Measurements from ENCODE around the gene SPATS2.
A peak's percentile ranks its signal among the peaks of the same experiment; 100 is the strongest.

DNA sequence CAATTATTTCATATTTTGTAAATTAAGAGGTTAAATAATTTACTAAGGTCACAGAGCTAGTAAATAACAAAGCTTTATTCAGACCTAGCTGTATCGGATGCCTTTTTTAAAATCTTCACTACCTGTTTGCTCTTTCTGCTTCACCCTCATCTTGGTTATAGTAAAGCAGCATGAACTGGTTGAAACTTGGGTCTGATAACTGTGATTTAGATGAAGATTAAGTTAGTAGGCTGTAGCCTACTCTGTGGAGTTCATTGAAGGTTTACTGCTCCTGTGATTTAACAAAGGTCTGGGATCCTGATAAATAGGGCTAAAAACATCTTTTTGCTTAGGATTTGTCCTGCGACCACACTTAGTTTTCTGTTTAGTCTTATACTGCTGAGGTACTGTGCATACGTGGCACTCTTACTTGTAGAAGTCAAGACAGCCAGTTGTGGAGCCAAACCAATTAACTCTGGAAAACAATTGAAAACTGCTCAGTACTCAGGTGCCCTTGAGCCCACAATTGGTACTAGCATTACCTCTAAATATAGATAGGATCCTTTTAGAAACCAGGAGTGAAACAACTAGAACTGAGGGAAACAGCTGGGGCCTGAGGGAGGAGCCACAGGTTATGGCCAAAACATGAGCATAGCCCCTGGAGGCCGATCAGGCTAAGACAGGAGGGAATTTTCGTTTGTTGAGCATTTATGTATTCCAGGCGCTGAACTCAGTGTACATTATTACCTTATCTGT lies 2.3 kb downstream of the SPATS2 start:
- TF ChIP-seq, protein P1, sequence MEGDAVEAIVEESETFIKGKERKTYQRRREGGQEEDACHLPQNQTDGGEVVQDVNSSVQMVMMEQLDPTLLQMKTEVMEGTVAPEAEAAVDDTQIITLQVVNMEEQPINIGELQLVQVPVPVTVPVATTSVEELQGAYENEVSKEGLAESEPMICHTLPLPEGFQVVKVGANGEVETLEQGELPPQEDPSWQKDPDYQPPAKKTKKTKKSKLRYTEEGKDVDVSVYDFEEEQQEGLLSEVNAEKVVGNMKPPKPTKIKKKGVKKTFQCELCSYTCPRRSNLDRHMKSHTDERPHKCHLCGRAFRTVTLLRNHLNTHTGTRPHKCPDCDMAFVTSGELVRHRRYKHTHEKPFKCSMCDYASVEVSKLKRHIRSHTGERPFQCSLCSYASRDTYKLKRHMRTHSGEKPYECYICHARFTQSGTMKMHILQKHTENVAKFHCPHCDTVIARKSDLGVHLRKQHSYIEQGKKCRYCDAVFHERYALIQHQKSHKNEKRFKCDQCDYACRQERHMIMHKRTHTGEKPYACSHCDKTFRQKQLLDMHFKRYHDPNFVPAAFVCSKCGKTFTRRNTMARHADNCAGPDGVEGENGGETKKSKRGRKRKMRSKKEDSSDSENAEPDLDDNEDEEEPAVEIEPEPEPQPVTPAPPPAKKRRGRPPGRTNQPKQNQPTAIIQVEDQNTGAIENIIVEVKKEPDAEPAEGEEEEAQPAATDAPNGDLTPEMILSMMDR (IDR thresholded peaks at IDR 0.05; ENCODE audit: insufficient read depth, low read depth, low read length): peak; percentile 40
- TF ChIP-seq EZH2 (IDR thresholded peaks at IDR 0.05; ENCODE audit: insufficient read depth, low read length): no peak
